Activated CD4-positive, alpha-beta T cell treated with anti-CD3 and anti-CD28 coated beads for 48 hours (primary cell): ENCODE results near the gene CAPN15.
"Not testable (repeated sequence)": the region's sequence is repeated elsewhere in the genome, so short reads cannot be mapped to it uniquely, and the experiment has no call there.

ENCODE experiments used
- DNase-seq: peaks from one replicate; pipeline ENCODE4 v3.0.0-alpha.2; 2020

Gene CAPN15

DNA sequence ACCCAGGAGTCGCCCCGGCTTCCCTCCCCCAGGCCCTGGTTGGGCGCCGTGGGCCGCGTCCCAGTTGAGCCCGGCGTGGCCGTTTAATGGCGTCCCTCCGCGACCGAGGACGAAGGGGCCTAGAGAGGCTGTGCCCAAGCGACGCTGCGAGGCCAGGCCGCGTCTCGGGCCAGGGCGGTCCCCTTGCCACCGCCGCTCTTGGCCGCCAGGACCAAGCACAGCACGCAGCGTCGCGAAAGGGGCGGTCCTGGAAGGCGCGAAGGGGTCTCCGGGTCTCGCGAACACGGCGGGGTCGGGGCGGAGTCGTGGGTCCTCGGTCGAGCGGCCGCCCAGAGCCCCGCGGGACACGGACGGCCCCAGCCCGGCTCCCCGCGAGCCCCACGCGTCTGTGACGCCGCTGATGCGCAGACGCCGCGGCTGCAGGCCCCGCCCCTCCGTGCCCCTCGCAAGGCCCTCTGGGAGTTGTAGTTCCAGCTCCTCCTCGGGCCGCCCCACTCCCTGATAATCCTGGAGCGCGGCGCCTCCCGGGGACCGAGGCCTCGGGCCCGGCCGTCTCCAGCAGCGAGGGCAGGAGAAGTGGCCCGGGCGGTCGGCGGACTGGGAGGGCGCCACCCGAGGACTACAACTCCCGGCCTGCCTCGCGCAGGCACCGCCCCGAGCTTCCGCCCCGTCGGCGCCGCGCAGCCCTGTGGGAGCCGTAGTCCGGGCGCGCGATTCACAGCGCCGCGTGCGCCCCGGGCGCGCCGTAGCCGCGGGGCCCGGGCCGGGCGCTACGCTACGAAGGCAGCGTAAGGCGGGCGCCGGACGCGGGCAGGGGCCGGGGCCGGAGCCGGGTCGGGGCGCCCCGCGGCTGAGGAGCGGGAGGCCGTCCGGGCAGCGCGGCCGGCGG lies at the start of gene CAPN15:
CAPN15 (plus strand) TSS at position 698 of the 889 bp plus-strand sequence. CDS start 19,127 bp downstream, outside the sequence.
- peak; percentile 90 for DNase-seq

DNA sequence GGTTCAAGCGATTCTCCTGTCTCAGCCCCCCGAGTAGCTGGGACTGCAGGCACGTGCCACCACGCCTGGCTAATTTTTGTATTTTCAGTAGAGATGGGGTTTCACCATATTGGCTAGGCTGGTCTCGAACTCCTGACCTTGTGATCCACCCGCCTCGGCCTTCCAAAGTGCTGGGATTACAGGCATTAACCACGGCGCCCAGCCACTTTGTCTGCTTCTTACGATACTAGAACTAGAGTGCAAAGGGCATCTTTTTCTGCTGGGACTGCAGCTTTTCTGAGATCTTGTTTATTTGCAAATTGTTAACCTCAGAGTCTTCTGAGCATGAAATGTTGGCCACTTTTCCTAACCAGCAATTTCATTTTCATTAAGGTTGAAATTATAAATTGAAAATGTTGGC lies 49.2 kb upstream of the CAPN15 start:
- DNase-seq, result not testable (repeated sequence)

DNA sequence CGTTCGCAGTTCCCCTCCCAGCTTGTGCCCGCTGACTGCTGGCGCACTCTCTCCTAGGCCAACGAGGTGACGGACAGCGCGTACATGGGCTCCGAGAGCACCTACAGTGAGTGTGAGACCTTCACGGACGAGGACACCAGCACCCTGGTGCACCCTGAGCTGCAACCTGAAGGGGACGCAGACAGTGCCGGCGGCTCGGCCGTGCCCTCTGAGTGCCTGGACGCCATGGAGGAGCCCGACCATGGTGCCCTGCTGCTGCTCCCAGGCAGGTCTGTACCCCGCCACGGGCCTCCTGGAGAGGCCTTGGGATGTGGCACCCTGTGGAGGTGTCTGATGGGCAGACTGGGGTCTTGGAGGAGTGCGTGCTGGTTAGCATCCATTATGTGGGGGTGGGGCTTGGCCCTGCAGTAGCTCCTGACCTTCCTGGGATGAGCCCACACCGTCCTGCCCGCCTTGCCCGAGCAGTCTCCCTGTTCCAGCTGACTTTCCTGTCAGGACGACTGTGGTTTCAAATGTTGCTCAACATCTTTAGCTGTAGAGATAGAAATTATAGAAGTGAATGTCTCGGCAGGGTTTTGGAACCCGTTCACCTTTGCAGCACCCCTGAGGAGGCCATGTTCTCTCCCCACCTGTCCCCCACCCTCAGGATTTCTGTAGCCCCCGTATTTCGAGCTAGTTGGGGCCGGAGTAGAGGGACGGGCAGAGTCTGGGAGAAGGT lies 44.9 kb upstream of the CAPN15 start:
- DNase-seq, result no peak

DNA sequence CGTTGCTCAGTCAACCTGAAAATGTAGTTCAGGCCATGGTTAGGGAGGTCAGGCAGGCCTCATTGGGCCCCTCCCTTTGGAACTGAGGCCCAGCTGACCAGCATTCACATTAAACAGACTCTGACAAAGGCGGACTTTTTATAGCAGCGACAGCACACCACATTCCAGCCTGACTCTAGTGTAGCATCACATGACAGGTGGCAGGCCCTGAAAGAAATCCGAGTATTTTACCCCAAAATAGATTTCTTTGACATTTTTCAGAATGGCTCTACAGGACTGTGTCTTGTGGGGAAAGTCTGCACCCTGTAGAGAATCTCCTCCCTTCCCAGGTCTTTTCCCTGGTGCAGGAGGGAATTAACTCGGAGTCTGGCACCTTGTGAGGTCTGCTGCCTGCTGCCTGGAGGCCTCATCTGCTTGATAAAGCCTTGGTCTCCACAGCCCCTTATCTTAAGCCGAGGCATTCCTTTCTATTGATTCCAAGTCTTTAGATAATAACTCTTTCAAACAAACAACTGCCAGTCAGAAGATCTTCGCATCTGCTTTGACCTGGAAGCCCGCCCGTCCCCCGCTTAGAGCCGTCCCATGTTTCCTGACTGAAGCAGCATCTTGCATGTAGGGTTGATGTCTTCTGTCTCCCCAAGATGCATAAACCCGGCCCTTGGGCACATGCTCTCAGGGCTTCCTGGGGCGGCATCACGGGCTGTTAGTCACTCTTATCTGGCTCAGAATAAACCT lies 44.0 kb upstream of the CAPN15 start:
- no peak for DNase-seq

DNA sequence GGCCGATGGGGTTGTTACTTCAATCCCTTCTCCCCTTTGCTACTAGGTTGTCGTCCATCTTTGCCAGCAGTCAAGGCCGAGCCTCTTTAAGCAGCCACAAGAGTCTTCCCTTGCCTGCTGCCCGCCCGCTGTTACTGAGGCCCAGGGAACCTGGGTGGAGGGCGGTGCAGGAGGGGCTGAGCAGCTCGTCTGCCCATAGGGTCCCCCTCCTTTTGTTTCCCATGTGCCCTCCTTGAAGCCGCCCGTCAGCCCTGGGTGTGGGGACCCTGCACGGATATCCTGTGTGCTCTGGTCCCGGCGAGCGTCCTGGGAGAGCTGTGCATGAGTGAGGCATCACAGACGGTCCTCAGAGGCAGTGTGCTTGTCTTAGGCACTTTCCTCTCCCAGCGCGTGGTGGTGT lies 37.9 kb upstream of the CAPN15 start:
- DNase-seq, result no peak

DNA sequence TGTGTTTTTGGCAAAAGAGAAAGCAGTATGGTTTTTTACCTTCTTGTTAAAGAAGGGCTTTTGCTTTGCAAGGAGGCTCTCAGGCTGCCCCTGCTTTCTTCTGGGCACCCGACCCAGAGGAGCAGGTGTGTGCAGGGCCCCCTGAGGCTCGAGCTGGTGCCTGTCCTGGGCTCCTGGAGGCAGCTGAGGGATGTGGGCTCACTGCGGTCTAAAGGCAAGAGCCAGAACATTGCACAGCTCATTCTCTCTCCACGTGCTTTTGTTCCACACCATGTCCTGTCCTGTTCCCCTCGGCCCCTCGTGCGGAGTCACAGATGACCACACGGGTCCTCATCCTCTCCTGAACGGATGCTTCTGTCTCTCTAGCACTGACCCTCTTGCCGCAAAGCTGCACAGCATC lies 36.7 kb upstream of the CAPN15 start:
- no peak for DNase-seq

DNA sequence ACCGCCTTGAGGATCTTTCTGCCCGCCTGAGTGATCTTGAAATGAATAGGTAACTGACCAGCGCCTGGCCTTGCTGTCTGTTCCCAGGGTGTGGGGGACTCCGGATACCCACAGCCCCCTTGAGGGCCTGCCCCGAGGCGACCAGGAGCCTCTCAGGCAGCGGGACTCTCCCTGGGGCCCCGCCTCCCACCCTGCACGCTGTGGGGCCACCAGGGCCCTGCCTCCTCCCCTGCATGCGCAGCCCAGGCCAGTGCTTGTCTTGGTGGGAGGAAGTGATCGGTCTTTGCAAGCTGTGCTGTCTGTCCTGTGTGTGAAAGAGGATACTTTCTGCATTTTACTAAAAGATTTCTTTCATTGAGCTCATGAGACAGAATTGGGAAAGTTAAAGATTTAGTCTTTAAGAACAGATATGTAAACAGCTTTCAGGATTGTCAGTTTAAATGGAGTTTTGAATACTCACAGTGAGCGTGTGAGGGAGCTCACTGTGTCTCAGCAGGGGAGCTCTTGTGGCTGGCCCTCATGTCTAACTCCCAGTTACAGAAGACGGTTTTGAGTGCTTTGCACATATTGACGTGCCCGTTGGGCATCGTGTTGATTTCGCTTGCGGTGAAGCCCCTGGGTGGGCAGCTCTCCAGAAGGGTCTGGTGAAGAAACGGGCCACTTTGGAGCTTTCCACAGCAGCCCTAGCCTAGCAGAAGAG lies 36.1 kb upstream of the CAPN15 start:
- DNase-seq, result no peak

- DNase-seq, result no peak
Measured at GRCh38 chr16:492211-492875, 35.2 kb upstream of the CAPN15 start.

DNA sequence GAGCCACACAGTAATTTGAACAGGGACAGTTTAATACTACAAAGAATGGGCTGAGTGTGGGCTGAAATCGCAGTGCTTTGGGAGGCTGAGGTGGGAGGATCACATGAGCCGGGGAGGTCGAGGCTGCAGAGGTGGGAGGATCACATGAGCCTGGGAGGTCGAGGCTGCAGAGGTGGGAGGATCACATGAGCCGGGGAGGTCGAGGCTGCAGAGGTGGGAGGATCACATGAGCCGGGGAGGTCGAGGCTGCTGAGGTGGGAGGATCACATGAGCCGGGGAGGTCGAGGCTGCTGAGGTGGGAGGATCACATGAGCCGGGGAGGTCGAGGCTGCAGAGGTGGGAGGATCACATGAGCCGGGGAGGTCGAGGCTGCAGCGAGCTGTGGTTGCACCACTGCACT lies 32.8 kb upstream of the CAPN15 start:
- not testable (repeated sequence) for DNase-seq

DNA sequence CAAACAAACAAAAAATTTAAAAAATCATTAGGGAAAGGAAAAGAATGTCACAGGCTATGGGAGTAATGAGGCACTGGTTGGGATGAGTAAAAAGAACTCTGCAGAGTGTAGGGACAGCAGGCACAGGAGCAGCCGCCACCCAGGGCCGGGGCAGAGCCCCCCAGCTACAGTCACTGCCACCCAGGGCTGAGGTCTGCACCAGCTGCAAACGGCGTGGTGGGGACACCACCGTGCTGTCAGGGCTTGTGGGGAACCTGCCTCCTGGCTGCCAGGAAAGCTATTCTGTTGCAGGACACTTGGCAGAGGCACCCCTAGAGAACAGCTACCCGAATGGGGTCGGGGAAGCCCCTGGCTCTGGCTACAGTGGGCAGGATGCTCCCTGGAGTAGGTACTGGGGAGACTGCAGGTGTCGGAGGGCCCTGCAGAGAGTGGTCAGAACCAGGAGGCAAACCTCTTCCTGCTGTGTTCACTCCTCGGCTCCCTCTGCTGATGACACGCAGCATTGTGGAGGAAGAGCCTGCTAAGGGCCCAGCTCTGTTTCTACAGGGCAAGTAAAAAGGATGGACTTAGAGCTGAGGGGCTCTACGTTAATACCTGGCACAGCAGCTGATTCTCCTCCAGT lies 32.3 kb upstream of the CAPN15 start:
- DNase-seq, result peak; percentile 34

DNA sequence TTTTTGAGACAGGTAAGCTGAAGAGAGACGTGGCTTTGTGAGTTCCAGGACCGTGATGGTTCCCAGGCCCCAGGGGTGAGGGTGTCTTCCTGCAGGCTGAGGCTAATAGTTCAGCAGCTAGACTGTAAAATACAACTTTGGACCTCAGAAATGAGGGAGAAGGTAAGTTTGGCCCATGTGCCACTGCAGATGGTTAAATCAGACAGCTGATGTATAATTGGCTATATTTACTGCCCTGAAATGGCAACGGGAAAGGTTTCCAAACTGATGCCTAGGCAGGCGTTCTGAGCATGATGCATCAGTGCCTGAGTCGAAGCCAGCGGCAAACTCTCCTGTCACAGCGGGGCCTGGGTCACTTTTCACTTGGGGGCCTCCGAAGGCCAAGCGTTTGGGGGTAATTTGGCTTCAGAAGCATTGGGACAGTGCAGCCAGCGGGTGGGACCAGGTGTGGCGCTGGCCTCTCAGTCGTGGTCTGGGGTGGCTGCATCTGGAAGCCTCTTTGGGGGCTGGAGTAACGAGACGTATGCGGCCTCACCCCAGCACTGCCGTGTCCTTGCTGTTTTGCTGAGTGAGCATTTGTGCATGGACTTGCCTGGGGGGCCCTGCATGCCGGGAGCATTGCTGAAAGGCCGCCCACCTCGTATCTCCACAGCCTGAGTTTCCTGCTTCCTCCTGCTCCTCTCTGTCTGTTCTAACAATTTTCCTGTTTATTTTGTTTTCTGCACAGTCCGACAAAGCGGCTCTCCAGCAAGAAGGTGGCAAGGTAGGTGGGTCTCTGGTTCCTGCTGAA lies 31.2 kb upstream of the CAPN15 start:
- no peak for DNase-seq

- DNase-seq, result no peak
Measured at GRCh38 chr16:497258-497657, 30.3 kb upstream of the CAPN15 start.

- DNase-seq, result no peak
Measured at GRCh38 chr16:499924-500323, 27.6 kb upstream of the CAPN15 start.

GRCh38 chr16:500709-501108 lies 26.8 kb upstream of the CAPN15 start:
- no peak for DNase-seq

- DNase-seq, result no peak
Measured at GRCh38 chr16:502179-502943, 25.2 kb upstream of the CAPN15 start.

GRCh38 chr16:503150-504071 lies 24.1 kb upstream of the CAPN15 start:
- no peak for DNase-seq

DNA sequence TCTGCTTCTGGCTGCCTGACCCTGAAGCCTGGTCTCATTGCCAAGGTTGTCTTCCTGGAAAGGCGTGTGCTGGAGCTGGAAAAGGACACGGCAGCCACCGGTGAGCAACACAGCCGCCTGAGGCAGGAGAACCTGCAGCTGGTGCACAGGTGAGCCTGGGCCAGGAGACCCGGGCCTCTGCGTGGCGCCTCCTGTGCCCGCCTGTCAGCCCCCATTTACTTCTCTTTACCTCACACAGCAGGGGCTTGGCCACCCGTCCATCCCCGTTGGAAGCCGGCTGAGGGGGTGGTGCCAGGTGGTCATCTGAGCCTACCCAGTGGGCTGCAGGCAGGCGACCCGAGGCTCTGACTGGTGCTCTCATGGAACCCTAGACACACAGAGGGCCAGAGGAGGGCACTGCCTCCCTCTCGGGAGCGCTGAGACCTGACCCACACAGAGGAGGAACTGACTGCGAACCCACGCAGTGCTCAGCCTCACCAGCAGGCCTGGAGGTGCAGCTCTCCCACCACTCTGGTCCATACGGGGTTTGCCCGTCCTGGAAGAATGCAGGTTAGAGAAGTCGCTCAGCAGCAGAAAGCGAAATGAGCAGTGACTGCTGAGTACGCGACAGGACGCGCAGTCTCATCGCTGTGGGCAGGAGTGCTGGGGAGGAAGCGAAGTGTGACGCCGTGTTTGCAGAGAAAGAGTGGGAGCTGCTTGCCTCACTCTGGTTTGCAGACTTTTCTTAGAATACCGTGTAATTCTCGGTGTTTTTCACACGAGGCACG lies 21.9 kb upstream of the CAPN15 start:
- no peak for DNase-seq

DNA sequence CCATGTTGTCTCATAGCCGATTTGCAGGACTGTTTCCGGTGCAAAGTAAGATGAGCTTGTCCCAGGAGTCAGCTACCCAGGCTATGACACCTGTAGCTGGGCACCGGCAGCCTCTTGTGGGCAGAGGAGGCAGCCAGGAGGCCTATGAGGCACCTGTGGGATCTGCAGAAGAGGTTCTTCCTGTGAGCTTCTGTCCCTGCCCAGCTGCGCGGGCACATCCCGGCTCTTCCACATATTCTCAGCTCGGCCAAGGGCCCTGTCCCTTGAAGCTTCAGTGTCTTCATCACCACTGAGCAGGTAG lies 21.3 kb upstream of the CAPN15 start:
- DNase-seq, result no peak
